BE2C (cell line): ENCODE measurements around the gene GAS7.

ENCODE experiments used
- DNase-seq: peaks from one replicate; pipeline ENCODE4 v3.0.0-alpha.2; 2020
- H3K27me3 ChIP-seq: fragments of 250-450 bp; sonication (Bioruptor Pico); 2 replicates; pipeline ENCODE4 v1.5.1; 2020; ENCODE audit warnings: mild to moderate bottlenecking
- H3K36me3 ChIP-seq: fragments of 250-450 bp; sonication (Bioruptor Pico); 2 replicates; pipeline ENCODE4 v1.5.1; 2020; ENCODE audit warnings: mild to moderate bottlenecking
- H3K4me1 ChIP-seq: fragments of 250-450 bp; sonication (Bioruptor Pico); 2 replicates; pipeline ENCODE4 v1.5.1; 2020
- H3K4me3 ChIP-seq: 2 replicates; pipeline ENCODE4 v1.5.1; 2011; ENCODE audit warnings: low read depth, low read length
- H3K9me3 ChIP-seq: fragments of 250-450 bp; sonication (Bioruptor Pico); 2 replicates; pipeline ENCODE4 v1.5.1; 2020
- CTCF ChIP-seq: IDR thresholded peaks from 2 replicates; pipeline ENCODE4 v1.5.1; 2012; ENCODE audit warnings: mild to moderate bottlenecking, low read depth, low read length

Gene GAS7

GRCh38 chr17:9951803-9952202, 246.6 kb downstream of the GAS7 start:
- no peak for DNase-seq
- H3K9me3 ChIP-seq = no peaks in the 10 kb centered on the region
- H3K4me3 ChIP-seq = no peak overlapping the region
- no peak for TF ChIP-seq CTCF
- H3K4me1 ChIP-seq = no peaks in the 10 kb centered on the region
- H3K27me3 ChIP-seq = no peaks in the 10 kb centered on the region
- no peaks in the 10 kb centered on the region for H3K36me3 ChIP-seq

GRCh38 chr17:9948928-9949327, 249.5 kb downstream of the GAS7 start:
- Histone ChIP-seq H3K4me1 (no peaks in the 10 kb centered on the region), H3K27me3 (no peaks in the 10 kb centered on the region), H3K36me3 (no peaks in the 10 kb centered on the region), H3K9me3 (no peaks in the 10 kb centered on the region), H3K4me3 (no peak overlapping the region)
- no peak for DNase-seq
- TF ChIP-seq CTCF = no peak

GRCh38 chr17:9944704-9945103, 253.7 kb downstream of the GAS7 start:
- H3K4me3 ChIP-seq = no peak overlapping the region
- H3K4me1 ChIP-seq = no peaks in the 10 kb centered on the region
- no peak for TF ChIP-seq CTCF
- DNase-seq = no peak
- no peaks in the 10 kb centered on the region for H3K9me3 ChIP-seq
- no peaks in the 10 kb centered on the region for H3K27me3 ChIP-seq
- no peaks in the 10 kb centered on the region for H3K36me3 ChIP-seq

- no peak overlapping the region for H3K4me3 ChIP-seq
- no peak for TF ChIP-seq CTCF
- no peak for DNase-seq
- no peaks in the 10 kb centered on the region for H3K9me3 ChIP-seq
- no peaks in the 10 kb centered on the region for H3K27me3 ChIP-seq
- no peaks in the 10 kb centered on the region for H3K4me1 ChIP-seq
- H3K36me3 ChIP-seq = no peaks in the 10 kb centered on the region
These were observed 255.1 kb downstream of the GAS7 start for GRCh38 chr17:9943343-9943742.

GRCh38 chr17:9942885-9943284, 255.5 kb downstream of the GAS7 start:
- no peaks in the 10 kb centered on the region for H3K36me3 ChIP-seq
- no peaks in the 10 kb centered on the region for H3K9me3 ChIP-seq
- no peak for TF ChIP-seq CTCF
- DNase-seq = no peak
- no peaks in the 10 kb centered on the region for H3K27me3 ChIP-seq
- no peaks in the 10 kb centered on the region for H3K4me1 ChIP-seq
- H3K4me3 ChIP-seq = no peak overlapping the region

GRCh38 chr17:9941305-9941704, 257.1 kb downstream of the GAS7 start:
- Histone ChIP-seq H3K9me3 (no peaks in the 10 kb centered on the region), H3K27me3 (no peaks in the 10 kb centered on the region), H3K36me3 (no peaks in the 10 kb centered on the region), H3K4me1 (no peaks in the 10 kb centered on the region), H3K4me3 (no peak overlapping the region)
- no peak for DNase-seq
- no peak for TF ChIP-seq CTCF
